ENCODE data around the gene LHX2.

LHX2 gene

DNA sequence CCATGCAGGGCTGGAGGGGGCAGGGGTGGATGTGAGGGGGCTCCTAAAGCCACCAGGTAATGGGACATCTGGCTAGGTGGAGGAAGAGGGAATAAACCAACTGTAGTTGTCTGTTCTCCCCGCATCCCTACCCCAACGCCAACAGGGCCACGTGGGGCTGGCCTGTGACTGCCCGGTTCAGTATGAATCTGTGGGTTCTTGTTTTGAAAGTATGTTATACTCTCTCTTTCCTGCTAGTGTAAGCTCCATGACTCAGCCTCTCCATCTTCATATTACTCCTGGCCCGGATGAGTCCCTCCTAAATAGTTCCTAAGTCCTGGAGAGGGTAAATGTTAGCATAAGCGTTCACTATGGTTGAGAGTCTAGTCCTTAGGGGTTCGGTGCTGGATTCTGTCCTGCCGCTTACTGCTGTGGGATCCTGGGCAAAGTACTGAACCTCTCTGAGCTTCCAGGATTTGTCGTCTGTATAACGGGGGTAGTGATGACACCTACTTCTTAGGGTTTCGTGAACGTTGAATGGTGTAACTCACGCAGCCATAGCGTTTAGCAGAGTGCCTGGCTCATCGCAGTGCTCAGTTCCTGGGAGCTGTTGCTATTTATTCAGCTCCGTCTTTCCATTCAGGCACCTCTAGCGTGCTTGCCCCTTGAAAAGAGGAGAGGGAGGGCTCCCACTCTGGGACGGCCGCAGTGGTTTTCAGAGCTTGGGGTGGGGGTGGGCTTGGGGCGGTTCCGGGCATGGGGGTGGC, 28.8 kb downstream of the LHX2 start:
- H3K27me3 ChIP-seq (ENCODE audit: low read depth, low read length) = peaks cover 42% of the 10 kb centered on the region
- no peaks in the 10 kb centered on the region for H3K36me3 ChIP-seq (replicated peaks; ENCODE audit: low read depth, low read length)
- no peak overlapping the region for H3K27ac ChIP-seq (ENCODE audit: low read length)
- no peak for TF ChIP-seq EZH2phosphoT487 (IDR thresholded peaks at IDR 0.05; ENCODE audit: low read depth)
- TF ChIP-seq, protein P1, sequence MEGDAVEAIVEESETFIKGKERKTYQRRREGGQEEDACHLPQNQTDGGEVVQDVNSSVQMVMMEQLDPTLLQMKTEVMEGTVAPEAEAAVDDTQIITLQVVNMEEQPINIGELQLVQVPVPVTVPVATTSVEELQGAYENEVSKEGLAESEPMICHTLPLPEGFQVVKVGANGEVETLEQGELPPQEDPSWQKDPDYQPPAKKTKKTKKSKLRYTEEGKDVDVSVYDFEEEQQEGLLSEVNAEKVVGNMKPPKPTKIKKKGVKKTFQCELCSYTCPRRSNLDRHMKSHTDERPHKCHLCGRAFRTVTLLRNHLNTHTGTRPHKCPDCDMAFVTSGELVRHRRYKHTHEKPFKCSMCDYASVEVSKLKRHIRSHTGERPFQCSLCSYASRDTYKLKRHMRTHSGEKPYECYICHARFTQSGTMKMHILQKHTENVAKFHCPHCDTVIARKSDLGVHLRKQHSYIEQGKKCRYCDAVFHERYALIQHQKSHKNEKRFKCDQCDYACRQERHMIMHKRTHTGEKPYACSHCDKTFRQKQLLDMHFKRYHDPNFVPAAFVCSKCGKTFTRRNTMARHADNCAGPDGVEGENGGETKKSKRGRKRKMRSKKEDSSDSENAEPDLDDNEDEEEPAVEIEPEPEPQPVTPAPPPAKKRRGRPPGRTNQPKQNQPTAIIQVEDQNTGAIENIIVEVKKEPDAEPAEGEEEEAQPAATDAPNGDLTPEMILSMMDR (IDR thresholded peaks at IDR 0.05; ENCODE audit: low read depth, low read length) = no peak
- H3K79me2 ChIP-seq (ENCODE audit: low read length) = no peaks in the 10 kb centered on the region
- H3K4me2 ChIP-seq (ENCODE audit: low read length) = peak overlapping the region; percentile 80
- H3K9ac ChIP-seq (ENCODE audit: low read length) = peak overlapping the region; percentile 6; the same call in 1 of the 2 replicates
- no peaks in the 10 kb centered on the region; the same call in 1 of the 2 replicates for H3K4me1 ChIP-seq (ENCODE audit: low read length)
- H4K20me1 ChIP-seq (ENCODE audit: insufficient read depth, low read length) = no peaks in the 10 kb centered on the region
- H2AFZ ChIP-seq (ENCODE audit: low read depth, low read length) = no peak overlapping the region
- H3K9me3 ChIP-seq (ENCODE audit: insufficient read depth, low read length) = no peaks in the 10 kb centered on the region
- H3K4me3 ChIP-seq (ENCODE audit: low read length) = peak overlapping the region; percentile 72

DNA sequence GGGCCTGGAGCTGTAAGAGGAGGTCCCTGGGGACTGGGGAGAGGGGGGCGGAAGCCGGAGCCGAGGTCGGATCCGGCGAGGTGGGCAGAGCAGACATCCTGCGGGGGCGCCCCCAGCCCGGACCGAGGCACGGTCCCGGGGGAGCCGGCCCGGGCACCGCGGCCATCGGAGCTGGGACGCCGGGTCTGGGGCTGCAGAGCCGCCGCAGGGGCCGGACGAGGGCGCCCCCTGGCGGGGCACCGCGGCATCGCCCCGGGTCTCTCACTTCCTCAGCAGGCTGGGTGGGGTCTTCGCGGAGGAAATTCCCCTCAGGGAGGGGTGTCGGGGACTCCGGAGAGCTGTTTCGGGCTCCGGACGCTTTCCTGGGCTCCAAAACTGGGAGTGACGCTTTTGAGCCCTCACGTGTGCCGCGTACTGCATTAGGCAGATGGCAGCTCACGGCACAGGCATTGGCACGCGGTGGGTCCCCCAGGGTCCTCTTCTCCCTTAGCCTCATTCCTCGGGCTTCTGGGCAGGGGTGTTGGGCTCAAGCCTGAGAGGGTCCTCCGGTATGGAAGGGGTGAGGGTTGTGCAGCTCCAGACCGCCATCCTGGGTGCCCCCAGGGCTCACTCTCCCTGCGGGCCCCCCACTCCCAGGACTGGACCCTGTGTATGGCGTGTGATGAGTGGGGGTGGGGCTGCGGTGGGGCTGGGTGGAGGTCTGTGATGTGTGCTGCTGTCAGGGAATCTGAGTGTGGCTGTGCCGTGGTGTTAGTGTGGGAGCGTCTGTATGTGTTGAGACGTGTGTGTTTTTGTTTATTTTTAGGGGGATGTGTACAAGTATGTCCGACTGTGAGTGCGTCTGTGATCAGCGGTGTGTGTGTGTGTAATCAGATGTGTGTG, 29.6 kb downstream of the LHX2 start:
- H3K4me2 ChIP-seq (ENCODE audit: low read length) = peak overlapping the region; percentile 80
- no peaks in the 10 kb centered on the region for H4K20me1 ChIP-seq (ENCODE audit: insufficient read depth, low read length)
- TF ChIP-seq EZH2phosphoT487 (IDR thresholded peaks at IDR 0.05; ENCODE audit: low read depth) = no peak
- TF ChIP-seq, protein P1 (IDR thresholded peaks at IDR 0.05; ENCODE audit: low read depth, low read length) = peak; percentile 91
- no peaks in the 10 kb centered on the region for H3K79me2 ChIP-seq (ENCODE audit: low read length)
- no peaks in the 10 kb centered on the region; the same call in 1 of the 2 replicates for H3K4me1 ChIP-seq (ENCODE audit: low read length)
- H3K27me3 ChIP-seq (ENCODE audit: low read depth, low read length) = peaks cover 42% of the 10 kb centered on the region
- no peak overlapping the region for H3K27ac ChIP-seq (ENCODE audit: low read length)
- peak overlapping the region; percentile 80; the same call in 1 of the 2 replicates for H2AFZ ChIP-seq (ENCODE audit: low read depth, low read length)
- H3K36me3 ChIP-seq (replicated peaks; ENCODE audit: low read depth, low read length) = no peaks in the 10 kb centered on the region
- H3K9ac ChIP-seq (ENCODE audit: low read length) = peak overlapping the region; percentile 54; the same call in 1 of the 2 replicates
- no peaks in the 10 kb centered on the region for H3K9me3 ChIP-seq (ENCODE audit: insufficient read depth, low read length)
- peak overlapping the region; percentile 72 for H3K4me3 ChIP-seq (ENCODE audit: low read length)

DNA sequence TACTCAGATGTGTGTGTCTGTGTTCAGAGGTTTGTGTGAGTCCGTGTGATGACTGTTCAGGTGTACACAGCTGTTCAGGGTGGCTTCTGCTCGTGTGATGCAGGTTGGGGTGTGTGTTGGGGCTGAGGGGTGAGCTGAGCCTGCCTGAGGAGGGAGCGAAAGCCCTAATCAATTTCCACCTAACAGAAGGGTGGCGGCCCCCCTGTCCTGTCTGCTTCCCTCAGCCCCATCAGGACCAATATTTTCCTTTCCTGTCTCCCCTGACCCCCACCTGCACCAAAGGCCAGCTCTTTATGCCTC, 30.2 kb downstream of the LHX2 start:
- Histone ChIP-seq H3K9me3 (ENCODE audit: insufficient read depth, low read length) (no peaks in the 10 kb centered on the region), H3K27ac (ENCODE audit: low read length) (no peak overlapping the region), H3K4me3 (ENCODE audit: low read length) (no peak overlapping the region), H4K20me1 (ENCODE audit: insufficient read depth, low read length) (no peaks in the 10 kb centered on the region), H3K79me2 (ENCODE audit: low read length) (no peaks in the 10 kb centered on the region), H3K4me1 (ENCODE audit: low read length) (no peaks in the 10 kb centered on the region; the same call in 1 of the 2 replicates), H3K27me3 (ENCODE audit: low read depth, low read length) (peaks cover 37% of the 10 kb centered on the region), H3K9ac (ENCODE audit: low read length) (no peak overlapping the region), H2AFZ (ENCODE audit: low read depth, low read length) (no peak overlapping the region), H3K36me3 (replicated peaks; ENCODE audit: low read depth, low read length) (no peaks in the 10 kb centered on the region), H3K4me2 (ENCODE audit: low read length) (peak overlapping the region; percentile 80; the same call in 1 of the 2 replicates)
- TF ChIP-seq, protein P1 (IDR thresholded peaks at IDR 0.05; ENCODE audit: low read depth, low read length) = no peak
- no peak for TF ChIP-seq EZH2phosphoT487 (IDR thresholded peaks at IDR 0.05; ENCODE audit: low read depth)

DNA sequence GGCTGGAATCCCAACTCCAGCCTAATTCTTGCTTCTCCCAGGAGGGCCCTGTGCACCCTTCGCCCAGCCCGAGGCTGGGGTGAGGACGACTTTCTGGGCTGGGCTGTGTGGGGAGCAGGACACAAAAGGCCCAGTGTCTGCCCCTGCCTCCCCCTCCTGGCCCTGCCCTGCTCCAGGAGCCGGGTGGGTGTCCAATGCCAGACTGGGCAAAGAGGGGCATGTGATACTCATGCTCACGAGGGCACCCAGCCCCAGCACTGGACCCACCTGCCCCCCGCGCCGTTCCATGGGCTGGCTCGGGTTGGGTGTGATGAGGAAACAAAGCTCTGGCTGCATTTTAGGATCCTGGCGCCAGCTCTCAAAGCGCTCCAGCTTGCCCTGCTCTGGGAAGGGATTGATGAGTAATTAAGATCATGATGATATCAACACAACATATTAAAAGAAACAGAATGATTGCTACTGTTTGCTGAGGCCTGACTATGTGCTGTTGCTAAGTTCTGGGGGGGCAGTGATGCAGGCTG, 30.7 kb downstream of the LHX2 start:
- Histone ChIP-seq H3K4me2 (ENCODE audit: low read length) (no peak overlapping the region), H3K4me3 (ENCODE audit: low read length) (no peak overlapping the region), H3K79me2 (ENCODE audit: low read length) (no peaks in the 10 kb centered on the region), H2AFZ (ENCODE audit: low read depth, low read length) (no peak overlapping the region), H3K27me3 (ENCODE audit: low read depth, low read length) (peaks cover 38% of the 10 kb centered on the region), H4K20me1 (ENCODE audit: insufficient read depth, low read length) (no peaks in the 10 kb centered on the region), H3K4me1 (ENCODE audit: low read length) (no peaks in the 10 kb centered on the region; the same call in 1 of the 2 replicates), H3K36me3 (replicated peaks; ENCODE audit: low read depth, low read length) (no peaks in the 10 kb centered on the region), H3K9me3 (ENCODE audit: insufficient read depth, low read length) (no peaks in the 10 kb centered on the region), H3K9ac (ENCODE audit: low read length) (no peak overlapping the region), H3K27ac (ENCODE audit: low read length) (no peak overlapping the region)
- TF ChIP-seq, protein P1 (IDR thresholded peaks at IDR 0.05; ENCODE audit: low read depth, low read length) = no peak
- no peak for TF ChIP-seq EZH2phosphoT487 (IDR thresholded peaks at IDR 0.05; ENCODE audit: low read depth)

All from OCI-LY3 (cell line).